HEK293 (cell line): ENCODE measurements around the gene SLC16A4.

Experiments used
- MZF1 ChIP-seq: fragments of 450-650 bp; formaldehyde crosslinking; IDR thresholded peaks from 2 replicates; pipeline ENCODE4 v1.5.1; 2017; ENCODE audit warnings: missing biosample characterization, missing genetic modification characterization, borderline replicate concordance
- REST ChIP-seq: fragments of 450-650 bp; formaldehyde crosslinking; IDR thresholded peaks from 2 replicates; pipeline ENCODE4 v1.5.1; 2016; ENCODE audit warnings: missing biosample characterization, missing genetic modification characterization
- ZNF510 ChIP-seq: fragments of 450-650 bp; formaldehyde crosslinking; IDR thresholded peaks from 2 replicates; pipeline ENCODE4 v1.5.1; 2018; ENCODE audit warnings: mild to moderate bottlenecking, missing genetic modification characterization, missing biosample characterization; ENCODE audit not compliant: insufficient replicate concordance

GRCh38 chr1:110412576-110412975 lies 21.8 kb upstream of the SLC16A4 start:
- TF ChIP-seq REST (tag by site-specific recombination) (no peak), ZNF510 (tag by site-specific recombination) (no peak), MZF1 (tag by site-specific recombination) (no peak)
